ENCODE data around the gene GALNT9.
"Not testable (repeated sequence)": the region's sequence is repeated elsewhere in the genome, so short reads cannot be mapped to it uniquely, and the experiment has no call there.

Gene GALNT9

DNA sequence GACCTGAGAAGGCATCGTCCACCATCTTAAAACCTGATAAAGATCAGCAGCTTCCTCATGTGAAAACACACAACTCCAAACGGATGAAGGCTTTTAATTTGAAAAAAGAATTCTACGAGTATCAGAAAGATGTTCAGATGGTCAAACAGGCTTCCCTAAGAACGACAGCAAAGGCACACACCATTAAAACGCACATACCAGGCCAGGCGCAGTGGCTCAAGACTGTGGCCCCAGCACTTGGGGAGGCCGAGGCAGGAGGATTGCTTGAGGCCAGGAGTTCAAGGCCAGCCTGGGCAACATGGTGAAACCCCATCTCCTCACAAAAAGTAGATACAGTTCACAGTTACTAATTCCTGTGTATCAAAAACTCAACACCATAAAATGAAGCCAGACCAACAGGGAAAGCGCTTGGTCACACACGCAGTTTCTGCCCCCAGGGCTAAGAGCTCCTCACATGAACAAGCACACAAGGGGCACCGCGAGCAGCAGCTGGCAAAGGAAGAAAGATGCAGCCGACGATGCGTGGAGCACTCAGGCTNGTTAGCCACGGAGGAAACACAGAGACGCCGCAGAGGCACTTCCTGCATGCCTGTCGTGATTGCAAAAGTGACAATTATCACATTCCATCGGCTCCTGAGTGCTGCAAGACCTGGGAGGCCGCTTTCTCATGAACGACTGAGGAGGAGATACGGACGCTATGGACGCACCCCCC is 107.1 kb downstream of the GALNT9 start:
- no peak for DNase-seq (ENCODE audit: low read depth)
- H3K4me3 ChIP-seq (ENCODE audit: control insufficient read depth, low read depth, low read length): no peak overlapping the region
- TF ChIP-seq, protein P1, sequence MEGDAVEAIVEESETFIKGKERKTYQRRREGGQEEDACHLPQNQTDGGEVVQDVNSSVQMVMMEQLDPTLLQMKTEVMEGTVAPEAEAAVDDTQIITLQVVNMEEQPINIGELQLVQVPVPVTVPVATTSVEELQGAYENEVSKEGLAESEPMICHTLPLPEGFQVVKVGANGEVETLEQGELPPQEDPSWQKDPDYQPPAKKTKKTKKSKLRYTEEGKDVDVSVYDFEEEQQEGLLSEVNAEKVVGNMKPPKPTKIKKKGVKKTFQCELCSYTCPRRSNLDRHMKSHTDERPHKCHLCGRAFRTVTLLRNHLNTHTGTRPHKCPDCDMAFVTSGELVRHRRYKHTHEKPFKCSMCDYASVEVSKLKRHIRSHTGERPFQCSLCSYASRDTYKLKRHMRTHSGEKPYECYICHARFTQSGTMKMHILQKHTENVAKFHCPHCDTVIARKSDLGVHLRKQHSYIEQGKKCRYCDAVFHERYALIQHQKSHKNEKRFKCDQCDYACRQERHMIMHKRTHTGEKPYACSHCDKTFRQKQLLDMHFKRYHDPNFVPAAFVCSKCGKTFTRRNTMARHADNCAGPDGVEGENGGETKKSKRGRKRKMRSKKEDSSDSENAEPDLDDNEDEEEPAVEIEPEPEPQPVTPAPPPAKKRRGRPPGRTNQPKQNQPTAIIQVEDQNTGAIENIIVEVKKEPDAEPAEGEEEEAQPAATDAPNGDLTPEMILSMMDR (conservative IDR thresholded peaks at IDR 0.05; ENCODE audit: control insufficient read depth, insufficient read depth, low read depth, low read length): no peak

DNA sequence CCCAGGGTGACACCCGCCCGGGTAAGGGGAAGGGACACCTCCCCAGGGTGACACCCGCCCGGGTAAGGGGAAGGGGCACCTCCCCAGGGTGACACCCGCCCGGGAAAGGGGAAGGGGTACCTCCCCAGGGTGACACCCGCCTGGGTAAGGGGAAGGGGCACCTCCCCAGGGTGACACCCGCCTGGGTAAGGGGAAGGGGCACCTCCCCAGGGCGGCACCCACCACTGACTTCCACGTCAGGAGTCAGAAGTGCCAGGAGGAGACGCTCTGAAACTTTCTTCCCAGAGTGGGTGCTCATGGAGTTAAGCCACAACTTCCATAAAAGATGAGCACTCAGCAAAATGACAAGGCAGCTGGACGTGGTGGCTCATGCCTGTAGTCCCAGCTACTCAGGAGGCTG is 109.6 kb downstream of the GALNT9 start:
- not testable (repeated sequence) for DNase-seq (ENCODE audit: low read depth); H3K4me3 ChIP-seq (ENCODE audit: control insufficient read depth, low read depth, low read length)

DNA sequence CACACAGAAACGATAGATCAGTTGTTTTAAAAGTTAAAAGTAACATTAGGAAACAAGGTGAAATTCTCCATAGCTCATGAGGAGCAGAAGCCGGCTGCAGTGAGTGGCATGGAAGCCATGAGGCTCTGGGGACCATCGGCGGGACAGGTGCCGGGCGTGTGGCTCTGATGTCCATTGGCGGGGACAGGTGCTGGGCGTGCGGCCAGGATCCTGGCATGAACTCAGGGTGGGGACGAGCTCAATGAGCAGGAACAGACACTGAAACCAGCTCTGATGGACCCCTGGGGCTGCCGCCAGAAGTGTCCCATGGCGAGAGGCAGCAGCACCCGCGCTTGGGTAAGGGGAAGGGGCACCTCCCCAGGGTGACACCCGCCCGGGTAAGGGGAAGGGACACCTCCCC is 110.1 kb downstream of the GALNT9 start:
- TF ChIP-seq, protein P1 (conservative IDR thresholded peaks at IDR 0.05; ENCODE audit: control insufficient read depth, insufficient read depth, low read depth, low read length): no peak
- DNase-seq (ENCODE audit: low read depth): no peak
- no peak overlapping the region for H3K4me3 ChIP-seq (ENCODE audit: control insufficient read depth, low read depth, low read length)

DNA sequence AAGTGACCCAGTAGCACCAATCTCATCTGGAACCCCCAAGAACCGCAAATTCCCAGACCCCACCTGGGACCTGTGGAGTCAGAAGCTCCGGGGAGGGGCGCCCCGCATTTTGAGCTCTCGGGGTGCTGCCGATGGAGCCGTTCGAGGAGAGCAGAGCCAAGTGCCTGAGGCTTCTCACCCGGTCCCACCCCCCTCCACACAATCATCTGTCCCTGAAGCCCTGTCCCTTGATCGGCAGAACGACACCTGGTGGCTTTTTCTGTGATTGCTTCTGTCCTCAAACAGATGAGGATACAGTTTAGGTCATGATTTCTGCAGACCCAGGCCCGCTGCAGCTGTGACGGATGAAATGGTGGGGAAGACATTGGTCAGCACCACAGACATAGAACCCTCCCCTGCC is 110.5 kb downstream of the GALNT9 start:
- TF ChIP-seq, protein P1 (conservative IDR thresholded peaks at IDR 0.05; ENCODE audit: control insufficient read depth, insufficient read depth, low read depth, low read length): peak; percentile 29
- no peak for DNase-seq (ENCODE audit: low read depth)
- no peak overlapping the region for H3K4me3 ChIP-seq (ENCODE audit: control insufficient read depth, low read depth, low read length)

DNA sequence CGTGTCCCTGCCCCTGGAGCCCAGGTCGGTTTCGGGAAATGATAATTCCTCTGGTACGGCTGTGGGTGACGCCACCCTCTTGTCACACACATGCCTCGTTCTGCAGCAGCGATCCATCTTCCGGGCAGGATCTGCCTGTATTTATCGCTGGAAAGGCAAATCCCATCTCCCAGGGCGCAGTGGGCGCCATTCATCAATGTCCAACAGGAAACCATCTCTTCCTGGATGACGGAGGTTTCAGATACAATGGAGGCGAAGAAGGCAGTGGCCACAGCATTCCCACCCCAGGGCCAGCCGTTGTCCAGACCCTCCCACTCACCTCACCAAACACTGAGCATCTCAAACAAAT is 110.9 kb downstream of the GALNT9 start:
- TF ChIP-seq, protein P1 (conservative IDR thresholded peaks at IDR 0.05; ENCODE audit: control insufficient read depth, insufficient read depth, low read depth, low read length): no peak
- DNase-seq (ENCODE audit: low read depth): no peak
- no peak overlapping the region for H3K4me3 ChIP-seq (ENCODE audit: control insufficient read depth, low read depth, low read length)

DNA sequence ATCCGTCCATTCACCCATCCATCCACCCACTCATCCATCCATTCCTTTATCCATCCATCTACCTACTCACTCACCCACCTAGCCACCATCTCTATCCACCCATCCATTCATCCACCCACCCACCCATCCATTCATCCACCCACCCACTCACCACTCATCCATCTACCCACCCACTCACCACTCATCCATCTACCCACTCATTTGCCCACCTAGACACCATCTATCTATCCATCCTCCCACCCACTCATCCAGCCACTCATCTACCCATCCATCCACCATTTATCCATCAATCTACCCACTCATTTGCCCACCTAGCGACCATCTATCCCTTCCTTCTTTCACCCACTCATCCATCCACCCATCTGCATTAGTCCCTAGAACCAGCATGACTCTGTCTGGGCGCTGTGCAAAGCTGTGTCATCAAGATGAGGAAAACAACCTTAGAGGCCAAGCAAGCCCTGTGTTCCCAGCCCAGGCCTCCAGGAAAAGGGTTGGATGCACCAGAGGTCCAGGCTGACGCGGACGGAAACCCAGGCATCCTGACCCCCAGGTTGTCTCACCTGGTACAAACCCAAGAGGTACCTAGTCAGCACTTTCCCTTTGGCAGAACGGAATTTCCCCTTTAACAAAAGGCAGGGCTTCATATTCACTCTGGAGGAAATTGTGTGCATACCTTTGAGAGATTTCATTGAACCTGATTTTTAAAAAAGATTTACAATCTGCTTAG is 111.4 kb downstream of the GALNT9 start:
- no peak for DNase-seq (ENCODE audit: low read depth)
- TF ChIP-seq, protein P1 (conservative IDR thresholded peaks at IDR 0.05; ENCODE audit: control insufficient read depth, insufficient read depth, low read depth, low read length): no peak
- H3K4me3 ChIP-seq (ENCODE audit: control insufficient read depth, low read depth, low read length): no peak overlapping the region

DNA sequence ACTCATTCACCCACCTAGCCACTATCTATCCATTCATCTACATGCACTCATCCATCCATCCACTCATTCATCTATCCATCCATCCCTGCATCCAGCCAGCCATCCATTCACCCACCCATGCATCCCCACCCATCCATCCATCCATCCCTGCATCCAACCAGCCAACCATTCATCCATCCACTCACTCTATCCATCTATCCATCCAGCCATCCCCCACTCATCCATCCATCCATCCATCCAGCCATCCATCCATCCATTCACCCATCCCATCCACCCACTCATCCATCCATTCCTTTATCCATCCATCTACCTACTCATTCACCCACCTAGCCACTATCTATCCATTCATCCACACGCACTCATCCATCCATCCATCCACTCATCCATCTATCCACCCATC is 112.0 kb downstream of the GALNT9 start:
- no peak for DNase-seq (ENCODE audit: low read depth)
- TF ChIP-seq, protein P1 (conservative IDR thresholded peaks at IDR 0.05; ENCODE audit: control insufficient read depth, insufficient read depth, low read depth, low read length): no peak
- H3K4me3 ChIP-seq (ENCODE audit: control insufficient read depth, low read depth, low read length): no peak overlapping the region

All from fibroblast of mammary gland (primary cell).